CD14-positive monocyte (primary cell): Measurements from ENCODE around the gene ATP13A3. TPM values are rescaled to one million over a fixed set of nuclear protein-coding genes. Genes with fewer than 3 reads are reported as not detected.

Experiments
- DNase-seq, 3 donors: peaks; one replicate each; pipeline ENCODE4 v3.0.0-alpha.2; 2011 to 2022
- H2AFZ ChIP-seq: 2 replicates; pipeline ENCODE4 v1.6.0; 2012; ENCODE audit warnings: mild to moderate bottlenecking, low read depth, low read length, inconsistent platforms; ENCODE audit not compliant: insufficient read depth, poor library complexity, severe bottlenecking
- H3K27ac ChIP-seq, 2 donors: 1 replicate in 1 of 2; 2 replicates in 1 of 2; pipeline ENCODE4 v1.5.1; 2012 to 2013; ENCODE audit warnings: low read length in 2 of 2, control low read depth in 1 of 2, inconsistent platforms in 1 of 2, low read depth in 1 of 2, mild to moderate bottlenecking in 1 of 2
- H3K27me3 ChIP-seq, 2 donors: one replicate each; pipeline versions ENCODE4 v1.6.0 to v1.6.1; 2011 to 2013; ENCODE audit warnings: low read length in 2 of 2; ENCODE audit not compliant: control insufficient read depth in 2 of 2, insufficient read depth in 2 of 2
- H3K36me3 ChIP-seq, 2 donors: replicated peaks in 1 of 2; 1 replicate in 1 of 2; 2 replicates in 1 of 2; pipeline versions ENCODE4 v1.5.1 to v1.6.1; 2012 to 2013; ENCODE audit warnings: low read length in 2 of 2, control low read depth in 1 of 2, inconsistent platforms in 1 of 2, mild to moderate bottlenecking in 1 of 2; ENCODE audit not compliant: insufficient read depth in 2 of 2, control insufficient read depth in 1 of 2
- H3K4me1 ChIP-seq, 2 donors: 1 replicate in 1 of 2; 2 replicates in 1 of 2; pipeline versions ENCODE4 v1.5.1 to v1.6.1; 2012 to 2013; ENCODE audit warnings: low read length in 2 of 2, control low read depth in 1 of 2, inconsistent platforms in 1 of 2, mild to moderate bottlenecking in 1 of 2, moderate library complexity in 1 of 2; ENCODE audit not compliant: insufficient read depth in 2 of 2, control insufficient read depth in 1 of 2
- H3K4me2 ChIP-seq: replicated peaks from 2 replicates; pipeline ENCODE3; 2012; ENCODE audit warnings: low read length, moderate library complexity, mild to moderate bottlenecking; ENCODE audit not compliant: poor library complexity, severe bottlenecking; ENCODE audit errors: extremely low read depth
- H3K4me3 ChIP-seq, 3 experiments: fragments of 200-600 bp in 1 of 3; sonication (generic) in 1 of 3; replicated peaks in 1 of 3; 1 replicate in 2 of 3; 2 replicates in 1 of 3; pipeline ENCODE4 v1.5.1; 2011 to 2013; ENCODE audit warnings: low read length in 3 of 3, mild to moderate bottlenecking in 3 of 3, control low read depth in 2 of 3, low read depth in 2 of 3, inconsistent platforms in 1 of 3, moderate library complexity in 1 of 3
- H3K79me2 ChIP-seq: 2 replicates; pipeline ENCODE4 v1.6.0; 2012; ENCODE audit warnings: mild to moderate bottlenecking, control low read depth, inconsistent platforms, low read length, moderate library complexity; ENCODE audit not compliant: insufficient read depth
- H3K9ac ChIP-seq: 2 replicates; pipeline ENCODE4 v1.6.0; 2017; ENCODE audit warnings: low read length, mild to moderate bottlenecking; ENCODE audit not compliant: insufficient read depth, poor library complexity, severe bottlenecking
- H3K9me3 ChIP-seq, 2 donors: replicated peaks in 1 of 2; 1 replicate in 1 of 2; 2 replicates in 1 of 2; pipeline versions ENCODE4 v1.5.1 to v1.6.1; 2012 to 2013; ENCODE audit warnings: low read length in 2 of 2, control low read depth in 1 of 2; ENCODE audit not compliant: control insufficient read depth in 1 of 2, insufficient read depth in 1 of 2
- H4K20me1 ChIP-seq: 2 replicates; pipeline ENCODE4 v1.6.0; 2012; ENCODE audit warnings: mild to moderate bottlenecking, low read length, control low read depth, moderate library complexity; ENCODE audit not compliant: insufficient read depth
- H3K27ac Mint-ChIP-seq, 7 donors: one replicate each; pipeline ENCODE4 v1.8.0; 2020; ENCODE audit warnings: mild to moderate bottlenecking in 7 of 7, mixed read lengths in 7 of 7, moderate library complexity in 6 of 7, inconsistent platforms in 2 of 7
- H3K27me3 Mint-ChIP-seq, 3 donors: one replicate each; pipeline ENCODE4 v1.8.0; 2021 to 2022; ENCODE audit warnings: low read depth in 3 of 3, mild to moderate bottlenecking in 3 of 3, mixed read lengths in 3 of 3, moderate library complexity in 3 of 3, inconsistent platforms in 1 of 3
- H3K36me3 Mint-ChIP-seq, 2 donors: one replicate each; pipeline ENCODE4 v1.8.0; 2020; ENCODE audit warnings: mixed read lengths in 2 of 2, inconsistent platforms in 1 of 2, mild to moderate bottlenecking in 1 of 2
- H3K4me1 Mint-ChIP-seq: one replicate; pipeline ENCODE4 v1.8.0; 2020; ENCODE audit warnings: mild to moderate bottlenecking, mixed read lengths
- H3K4me3 Mint-ChIP-seq, 2 donors: one replicate each; pipeline ENCODE4 v1.8.0; 2020; ENCODE audit warnings: mild to moderate bottlenecking in 2 of 2, mixed read lengths in 2 of 2, moderate library complexity in 1 of 2
- H3K9me3 Mint-ChIP-seq, 7 donors: one replicate each; pipeline ENCODE4 v1.8.0; 2020 to 2022; ENCODE audit warnings: mixed read lengths in 7 of 7, mild to moderate bottlenecking in 6 of 7, moderate library complexity in 6 of 7, inconsistent platforms in 2 of 7
- CTCF ChIP-seq: fragments of 200-600 bp; IDR thresholded peaks from one replicate; pipeline ENCODE4 v1.8.0; 2022; ENCODE audit warnings: antibody characterized with exemption, mild to moderate bottlenecking
- WGBS: methylation state at CpG from one replicate; pipeline ENCODE4 v1.1.5; 2013; ENCODE audit warnings: missing lambda C conversion rate; ENCODE audit not compliant: insufficient coverage; 5-methylcytosine and 5-hydroxymethylcytosine counted together
- intact Hi-C, 2 donors: fragments of 100-400 bp; cut with micrococcal nuclease; formaldehyde crosslinking; loops; one replicate each; pipeline versions ENCODE4 v1.15.0 to v1.15.1; 2023
- polyA plus RNA-seq, 3 donors: library from polyadenylated mRNA; depleted of rRNA in 1 of 3; unstranded in 2 of 3; stranded (reverse) in 1 of 3; fragments of 300-500 nt in 2 of 3; fragments of >200 nt in 1 of 3; fragmentation: Illumina TruSeq in 2 of 3; gene quantifications; 1 replicate in 2 of 3; 2 replicates in 1 of 3; pipeline ENCODE4 v1.2.3, GENCODE V29; 2012 to 2021

ATP13A3 gene
- polyA plus RNA-seq, 3 donors = 4.7 to 19.5 (median 5.2) TPM

- peaks cover 0 to 2% of the 10 kb centered on the region in 2 donors for H3K36me3 Mint-ChIP-seq
- peaks cover 0 to 3% (median 0%) of the 10 kb centered on the region in 7 donors for H3K9me3 Mint-ChIP-seq
- H4K20me1 ChIP-seq = no peaks in the 10 kb centered on the region
- H3K9ac ChIP-seq = no peak overlapping the region
- H3K36me3 ChIP-seq = no peaks in the 10 kb centered on the region
- H3K27me3 ChIP-seq = no peaks in the 10 kb centered on the region
- H3K4me3 Mint-ChIP-seq = no peak overlapping the region
- H3K4me1 Mint-ChIP-seq = peaks cover 43% of the 10 kb centered on the region
- no peaks in the 10 kb centered on the region for H3K79me2 ChIP-seq
- H2AFZ ChIP-seq = peak overlapping the region; percentile 36
- peak overlapping the region in 5 of 7 donors; percentile 6 to 74 (median 18) for H3K27ac Mint-ChIP-seq
- H3K9me3 ChIP-seq = no peaks in the 10 kb centered on the region
- DNase-seq = peak in 2 of 3 donors; percentile 52 to 68
- H3K4me1 ChIP-seq = peaks cover 37 to 45% of the 10 kb centered on the region in 2 donors
- no peak overlapping the region for H3K4me2 ChIP-seq
- intact Hi-C loops = no loop called here
- 98% methylated on average over 5 of the region's 8 CpGs for WGBS
- H3K27ac ChIP-seq = peak overlapping the region in 1 of 2 donors; percentile 16
- no peak overlapping the region for H3K4me3 ChIP-seq
- no peak for TF ChIP-seq CTCF
- peaks cover 0 to 3% (median 1%) of the 10 kb centered on the region in 3 donors for H3K27me3 Mint-ChIP-seq
These were observed 11.2 kb upstream of the ATP13A3 start for GRCh38 chr3:194497799-194498575.

DNA sequence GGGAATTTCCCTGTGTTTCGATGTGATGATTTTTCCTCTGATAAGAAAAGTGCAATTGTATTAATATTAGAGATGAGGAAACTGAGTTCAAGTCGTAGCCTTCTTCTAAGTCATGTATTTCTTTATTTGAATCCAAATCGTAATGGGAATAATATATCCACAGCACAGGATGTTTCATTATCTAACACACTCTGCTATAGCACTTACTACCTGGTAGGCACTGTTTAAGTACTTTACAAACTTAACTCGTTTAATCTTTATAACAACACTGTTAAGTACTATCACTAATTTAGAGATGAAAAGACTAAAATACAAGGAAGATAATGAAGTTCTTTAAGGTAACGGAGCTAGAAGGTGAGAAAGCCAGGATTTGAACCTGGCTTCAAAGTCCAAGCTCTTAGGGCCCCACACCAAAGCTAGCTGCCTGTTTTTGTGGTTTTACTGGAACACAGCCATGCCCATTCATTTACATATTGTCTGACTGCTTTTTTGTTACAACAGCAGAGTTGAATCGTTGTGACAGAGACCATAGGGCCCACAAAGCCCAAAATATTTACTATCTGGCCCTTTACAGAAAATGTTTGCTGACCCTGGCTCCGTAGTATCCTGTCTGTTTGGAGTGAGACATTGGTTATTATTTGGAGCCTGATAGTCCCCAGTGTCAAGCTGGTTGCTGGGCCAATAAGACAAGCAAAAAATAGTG, 9.6 kb upstream of the ATP13A3 start:
- Mint-ChIP-seq H3K9me3 (peaks cover 0 to 5% (median 0%) of the 10 kb centered on the region in 7 donors), H3K4me3 (no peak overlapping the region), H3K36me3 (peaks cover 0 to 2% of the 10 kb centered on the region in 2 donors), H3K27me3 (peaks cover 0 to 6% (median 0%) of the 10 kb centered on the region in 3 donors), H3K27ac (peak overlapping the region in 6 of 7 donors; percentile 30 to 80 (median 58)), H3K4me1 (peaks cover 56% of the 10 kb centered on the region)
- intact Hi-C loops = no loop called here
- 83% methylated on average over 1 of the region's 7 CpGs for WGBS
- Histone ChIP-seq H3K4me3 (peak overlapping the region in 1 of 3 experiments; percentile 32), H2AFZ (peak overlapping the region; percentile 25), H3K9me3 (no peaks in the 10 kb centered on the region), H3K27me3 (no peaks in the 10 kb centered on the region), H3K27ac (peak overlapping the region in 1 of 2 donors; percentile 61), H3K4me1 (peaks cover 54 to 61% of the 10 kb centered on the region in 2 donors), H3K79me2 (no peaks in the 10 kb centered on the region), H4K20me1 (no peaks in the 10 kb centered on the region), H3K4me2 (peak overlapping the region; percentile 27), H3K36me3 (no peaks in the 10 kb centered on the region), H3K9ac (no peak overlapping the region)
- no peak for TF ChIP-seq CTCF
- peak in 2 of 3 donors; percentile 33 to 63 for DNase-seq
